Kidney (tissue), 22 donors: ENCODE measurements around the gene PSORS1C1. TPM values are rescaled to one million over a fixed set of nuclear protein-coding genes. Genes with fewer than 3 reads are reported as not detected.
"Not testable (repeated sequence)": the region's sequence is repeated elsewhere in the genome, so short reads cannot be mapped to it uniquely, and the experiment has no call there.

Experiments
- DNase-seq, 5 donors: peaks; one replicate each; pipeline ENCODE4 v3.0.0-alpha.2; 2013 to 2020
- FAIRE-seq: peaks from 2 replicates; lab custom pipeline; 2012; peaks lifted over from hg19 to GRCh38; lab: Jason Lieb, UNC
- H3K27ac ChIP-seq, 2 donors: one replicate each; pipeline ENCODE4 v1.7.0; 2013; ENCODE audit warnings: low read depth in 2 of 2, low read length in 2 of 2, inconsistent platforms in 1 of 2
- H3K27me3 ChIP-seq: one replicate; pipeline ENCODE4 v1.7.1; 2013; ENCODE audit warnings: low read length, inconsistent platforms; ENCODE audit not compliant: control insufficient read depth, insufficient read depth
- H3K36me3 ChIP-seq, 3 donors: one replicate each; pipeline versions ENCODE4 v1.7.0 to v1.7.1; 2013; ENCODE audit warnings: low read length in 3 of 3, control low read depth in 1 of 3, inconsistent platforms in 1 of 3; ENCODE audit not compliant: insufficient read depth in 3 of 3, control insufficient read depth in 2 of 3
- H3K4me1 ChIP-seq, 3 donors: one replicate each; pipeline versions ENCODE4 v1.7.0 to v1.7.1; 2013; ENCODE audit warnings: low read length in 3 of 3, inconsistent platforms in 1 of 3, low read depth in 1 of 3; ENCODE audit not compliant: control insufficient read depth in 2 of 3, insufficient read depth in 2 of 3
- H3K4me3 ChIP-seq, 3 donors: one replicate each; pipeline versions ENCODE4 v1.7.0 to v1.8.1; 2013; ENCODE audit warnings: low read length in 3 of 3, control low read depth in 1 of 3, inconsistent platforms in 1 of 3
- H3K9ac ChIP-seq, 3 donors: one replicate each; pipeline versions ENCODE4 v1.7.0 to v1.7.1; 2013; ENCODE audit warnings: low read length in 3 of 3, control low read depth in 1 of 3, inconsistent platforms in 1 of 3
- H3K9me3 ChIP-seq, 3 donors: one replicate each; pipeline versions ENCODE4 v1.7.0 to v1.7.1; 2013; ENCODE audit warnings: low read length in 3 of 3, control low read depth in 1 of 3, inconsistent platforms in 1 of 3; ENCODE audit not compliant: control insufficient read depth in 2 of 3, insufficient read depth in 1 of 3
- intact Hi-C: fragments of 100-400 bp; cut with DNase I; formaldehyde crosslinking; loops from one replicate; pipeline ENCODE4 v1.11.1; 2022
- long read RNA-seq, 10 donors: library from polyadenylated mRNA in 1 of 10; unstranded in 1 of 10; transcript quantifications; one replicate each; pipeline ENCODE4 v2.0.0 and lab custom pipeline, GENCODE V29; 2021 to 2026
- polyA plus RNA-seq: library from polyadenylated mRNA; stranded (reverse); fragments of 350-450 nt; fragmentation: Illumina TruSeq; extraction: RNeasy Lipid Tissue Mini Kit (QIAGEN cat#74804); gene quantifications from one replicate; pipeline ENCODE4 v1.2.3, GENCODE V29; 2014; ENCODE audit warnings: low read depth, low replicate concordance; ENCODE audit not compliant: insufficient read depth
- total RNA-seq: library from RNA; stranded (reverse); fragmentation: NEBNext Ultra II Directional; extraction: Animal tissue kit (Norgen Biotek cat#: 25700); gene quantifications from one replicate; pipeline ENCODE4 v1.2.1, GENCODE V29; 2021
- TF ChIP-seq, protein P1 (sequence below): IDR thresholded peaks from 3 replicates; pipeline ENCODE4 v1.5.1; 2012; ENCODE audit warnings: mild to moderate bottlenecking, moderate library complexity, borderline replicate concordance; ENCODE audit not compliant: insufficient read depth; ENCODE audit errors: extremely low read depth
- donor health status: control.
- donor health status: control.
- donor health status: control.
- donor health status: control.
- donor health status: control.
- donor health status: DM: yes; HTN: yes; CAD: no.
- donor health status: Normal renal cell carcinoma (clear cell type).

PSORS1C1 gene, protein sequence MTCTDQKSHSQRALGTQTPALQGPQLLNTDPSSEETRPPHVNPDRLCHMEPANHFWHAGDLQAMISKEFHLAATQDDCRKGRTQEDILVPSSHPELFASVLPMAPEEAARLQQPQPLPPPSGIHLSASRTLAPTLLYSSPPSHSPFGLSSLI
- total RNA-seq = 3.6 TPM
- polyA plus RNA-seq = 2.1 TPM
- long read RNA-seq, donor 1, partial matches to known transcripts = 10 of 10 reads
- long read RNA-seq, donor 1, other reads (novel, unspliced or antisense) = 0 of 10 reads
- long read RNA-seq, donor 2 = 0 reads
- long read RNA-seq, donor 3 = 0 reads
- long read RNA-seq, donor 4 = 0 reads
- long read RNA-seq, donor 5 = 0 reads
- long read RNA-seq, donor 6 = 0 reads
- long read RNA-seq, donor 7 = 0 reads
- long read RNA-seq, donor 8 = 0 reads
- long read RNA-seq, donor 9 = 0 reads
- long read RNA-seq, donor 10 = 0 reads

DNA sequence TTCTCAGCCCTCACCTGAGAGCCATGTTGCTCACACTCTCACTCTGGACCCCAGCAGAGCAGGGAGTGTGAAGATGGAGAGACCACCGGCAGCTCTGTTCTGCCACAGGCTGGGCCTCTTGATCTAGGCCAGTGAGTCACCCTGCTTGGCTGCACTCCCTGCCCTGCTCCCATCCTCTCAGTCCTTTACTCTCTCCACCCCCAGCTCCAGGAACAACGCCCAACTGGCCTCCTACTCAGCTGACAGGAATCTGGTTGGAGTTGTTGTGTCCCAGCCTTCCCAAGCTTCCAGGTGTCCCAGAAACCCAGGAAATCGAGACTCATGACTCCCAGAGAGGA lies at the start of gene PSORS1C1:
Gene PSORS1C1 (plus strand): TSS at position 260 of the 338 bp plus-strand sequence. CDS start 14,833 bp downstream, outside the sequence.
- H3K4me1 ChIP-seq = peaks cover 0 to 2% (median 0%) of the 10 kb centered on the region in 3 donors
- no peak within 1 kb of the TSS for H3K4me3 ChIP-seq
- no peak within 1 kb of the TSS for H3K9ac ChIP-seq
- intact Hi-C loops = no loop called here
- TF ChIP-seq, protein P1, sequence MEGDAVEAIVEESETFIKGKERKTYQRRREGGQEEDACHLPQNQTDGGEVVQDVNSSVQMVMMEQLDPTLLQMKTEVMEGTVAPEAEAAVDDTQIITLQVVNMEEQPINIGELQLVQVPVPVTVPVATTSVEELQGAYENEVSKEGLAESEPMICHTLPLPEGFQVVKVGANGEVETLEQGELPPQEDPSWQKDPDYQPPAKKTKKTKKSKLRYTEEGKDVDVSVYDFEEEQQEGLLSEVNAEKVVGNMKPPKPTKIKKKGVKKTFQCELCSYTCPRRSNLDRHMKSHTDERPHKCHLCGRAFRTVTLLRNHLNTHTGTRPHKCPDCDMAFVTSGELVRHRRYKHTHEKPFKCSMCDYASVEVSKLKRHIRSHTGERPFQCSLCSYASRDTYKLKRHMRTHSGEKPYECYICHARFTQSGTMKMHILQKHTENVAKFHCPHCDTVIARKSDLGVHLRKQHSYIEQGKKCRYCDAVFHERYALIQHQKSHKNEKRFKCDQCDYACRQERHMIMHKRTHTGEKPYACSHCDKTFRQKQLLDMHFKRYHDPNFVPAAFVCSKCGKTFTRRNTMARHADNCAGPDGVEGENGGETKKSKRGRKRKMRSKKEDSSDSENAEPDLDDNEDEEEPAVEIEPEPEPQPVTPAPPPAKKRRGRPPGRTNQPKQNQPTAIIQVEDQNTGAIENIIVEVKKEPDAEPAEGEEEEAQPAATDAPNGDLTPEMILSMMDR = no peak
- H3K36me3 ChIP-seq = no peaks in the 10 kb centered on the region
- no peak within 1 kb of the TSS for H3K27ac ChIP-seq
- no peaks in the 10 kb centered on the region for H3K9me3 ChIP-seq
- DNase-seq (peak in 2 of 5 donors; percentile 21 to 85), FAIRE-seq (no peak)
- no peaks in the 10 kb centered on the region for H3K27me3 ChIP-seq

DNA sequence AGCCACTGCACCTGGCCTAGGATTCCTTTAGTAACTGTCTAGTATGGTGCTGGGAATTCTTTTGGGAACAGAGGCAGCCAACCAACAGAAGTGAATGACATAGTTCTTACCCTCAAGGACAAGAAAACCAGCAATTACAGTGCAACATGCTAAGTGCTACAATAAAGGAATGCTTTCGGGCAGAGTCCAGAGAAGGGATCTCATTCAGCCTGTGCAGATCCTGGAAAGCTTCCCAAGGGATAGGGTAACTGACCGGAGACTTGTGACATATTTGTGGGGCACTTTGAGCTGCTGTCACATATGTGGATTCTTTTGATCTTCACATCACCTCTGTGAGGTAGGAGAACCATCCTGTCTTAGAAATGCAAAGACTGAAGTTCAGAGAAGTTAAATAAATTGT lies 49.0 kb upstream of the PSORS1C1 start:
- DNase-seq (no peak), FAIRE-seq (no peak)
- H3K36me3 ChIP-seq = no peaks in the 10 kb centered on the region
- no peaks in the 10 kb centered on the region for H3K9me3 ChIP-seq
- no peak overlapping the region for H3K9ac ChIP-seq
- H3K4me3 ChIP-seq = no peak overlapping the region
- H3K4me1 ChIP-seq = peaks cover 0 to under 1% (median 0%) of the 10 kb centered on the region in 3 donors
- no peaks in the 10 kb centered on the region for H3K27me3 ChIP-seq
- TF ChIP-seq, protein P1 = no peak
- no peak overlapping the region for H3K27ac ChIP-seq
- intact Hi-C loops = no loop called here

DNA sequence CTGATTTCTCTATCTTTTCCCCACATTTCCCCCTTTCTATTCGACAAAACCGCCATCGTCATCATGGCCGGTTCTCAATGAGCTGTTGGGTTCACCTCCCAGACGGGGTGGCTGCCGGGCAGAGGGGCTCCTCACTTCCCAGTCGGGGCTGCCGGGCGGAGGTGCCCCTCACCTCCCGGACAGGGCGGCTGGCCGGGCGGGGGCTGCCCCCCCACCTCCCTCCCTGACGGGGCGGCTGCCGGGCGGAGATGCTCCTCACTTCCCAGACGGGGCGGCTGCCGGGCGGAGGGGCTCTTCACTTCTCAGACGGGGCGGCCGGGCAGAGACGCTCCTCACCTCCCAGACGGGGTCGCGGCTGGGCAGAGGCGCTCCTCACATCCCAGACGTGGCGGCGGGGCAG lies 47.6 kb upstream of the PSORS1C1 start:
- H3K27me3 ChIP-seq, H3K9ac ChIP-seq, H3K4me1 ChIP-seq, H3K36me3 ChIP-seq, H3K9me3 ChIP-seq, H3K4me3 ChIP-seq, H3K27ac ChIP-seq, FAIRE-seq, intact Hi-C loops, DNase-seq: not testable (repeated sequence)

DNA sequence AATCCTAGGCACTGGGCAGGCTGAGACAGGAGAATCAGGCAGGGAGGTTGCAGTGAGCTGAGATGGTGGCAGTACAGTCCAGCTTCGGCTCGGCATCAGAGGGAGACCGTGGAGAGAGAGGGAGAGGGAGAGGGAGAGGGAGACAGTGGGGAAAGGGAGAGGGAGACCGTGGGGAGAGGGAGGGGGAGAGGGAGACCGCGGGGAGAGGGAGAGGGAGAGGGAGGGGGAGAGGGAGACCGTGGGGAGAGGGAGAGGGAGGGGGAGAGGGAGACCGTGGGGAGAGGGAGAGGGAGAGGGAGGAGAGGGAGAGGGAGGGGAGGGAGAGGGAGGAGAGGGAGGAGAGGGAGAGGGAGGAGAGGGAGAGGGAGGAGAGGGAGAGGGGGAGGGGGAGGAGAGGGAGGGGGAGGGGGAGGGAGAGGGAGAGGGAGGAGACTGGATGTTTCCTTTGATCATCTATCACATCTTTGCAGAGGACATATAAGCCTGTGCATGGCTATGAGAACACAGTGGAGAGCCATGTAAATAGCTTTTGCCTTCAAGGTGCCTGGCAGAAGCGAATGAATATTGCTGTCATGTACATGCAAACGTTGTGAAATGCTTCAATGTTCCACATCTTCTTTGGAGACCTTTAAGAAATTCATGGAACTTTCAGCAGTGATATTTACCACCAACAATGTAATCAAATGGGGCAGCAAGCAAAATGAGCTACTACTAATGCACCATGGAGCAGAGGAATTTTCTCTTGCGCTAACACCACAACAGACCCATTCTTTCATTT lies 46.5 kb upstream of the PSORS1C1 start:
- H3K27ac ChIP-seq, DNase-seq, FAIRE-seq, intact Hi-C loops, H3K9me3 ChIP-seq, H3K36me3 ChIP-seq, H3K27me3 ChIP-seq, H3K4me1 ChIP-seq, H3K4me3 ChIP-seq: not testable (repeated sequence)
- H3K9ac ChIP-seq = peak overlapping the region in 1 of 3 donors; percentile 0
